ENCODE measurements around the gene HAUS7.

- TF ChIP-seq ZNF384 (IDR thresholded peaks at IDR 0.05) (no peak), HDGF (IDR thresholded peaks at IDR 0.05; ENCODE audit: borderline replicate concordance) (no peak), FOXA1 (IDR thresholded peaks at IDR 0.05) (no peak), SP1 (IDR thresholded peaks at IDR 0.05) (no peak), BHLHE40 (IDR thresholded peaks at IDR 0.05; ENCODE audit: borderline replicate concordance) (no peak)
These were observed 18.0 kb upstream of the HAUS7 start for GRCh38 chrX:153488231-153488914.

Data from HEK293T (cell line).